ENCODE measurements around the gene LAMP5.

LAMP5 gene

DNA sequence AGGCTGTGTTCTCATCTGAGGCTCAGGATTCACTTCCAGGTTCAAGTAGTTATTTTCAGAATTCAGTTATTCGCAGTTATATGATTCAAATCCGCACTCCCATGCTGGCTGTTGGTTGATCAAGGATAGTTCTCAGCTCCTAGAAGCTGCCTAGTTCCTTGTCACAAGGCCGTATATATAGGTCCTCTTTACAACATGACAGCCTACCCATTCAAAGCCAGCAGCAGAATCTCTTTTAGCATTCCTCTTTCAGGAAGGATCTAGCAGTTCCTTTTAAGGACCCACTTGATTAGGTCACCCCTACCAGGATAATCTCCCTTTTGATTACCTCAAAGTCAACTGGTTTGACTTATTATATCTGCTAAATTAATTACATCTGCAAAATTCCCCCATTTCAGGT is 23.8 kb upstream of the LAMP5 start:
- Mint-ChIP-seq H3K4me3 (no peak overlapping the region), H3K36me3 (peaks cover 2% of the 10 kb centered on the region), H3K27me3 (peaks cover 2% of the 10 kb centered on the region), H3K9me3 (peaks cover 9% of the 10 kb centered on the region), H3K27ac (no peak overlapping the region), H3K4me1 (no peaks in the 10 kb centered on the region)
- ATAC-seq (ENCODE audit: low read depth) (no peak), DNase-seq (ENCODE audit: low spot score in 2 of 2) (no peak)

DNA sequence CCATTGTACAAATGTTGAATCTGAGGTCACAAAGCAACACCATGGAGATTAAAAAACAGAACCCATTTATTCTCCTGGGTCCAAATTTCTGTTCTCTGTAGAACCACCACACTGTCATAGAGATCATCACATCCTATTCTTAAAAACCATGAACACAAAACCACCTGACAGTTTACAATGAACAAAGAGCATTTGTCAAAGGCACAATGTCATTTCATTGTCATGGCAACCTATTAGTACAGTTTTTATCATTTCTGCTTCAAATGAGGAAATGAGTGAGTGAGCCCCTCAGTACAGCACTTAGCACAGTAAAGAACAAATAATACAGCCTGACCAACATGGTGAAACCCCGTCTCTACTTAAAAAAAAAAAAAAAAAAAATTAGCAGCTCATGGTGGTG is 23.1 kb upstream of the LAMP5 start:
- Mint-ChIP-seq H3K9me3 (peaks cover 9% of the 10 kb centered on the region), H3K4me1 (no peaks in the 10 kb centered on the region), H3K27me3 (no peaks in the 10 kb centered on the region), H3K27ac (no peak overlapping the region), H3K4me3 (no peak overlapping the region), H3K36me3 (no peaks in the 10 kb centered on the region)
- DNase-seq (ENCODE audit: low spot score in 2 of 2) (no peak), ATAC-seq (ENCODE audit: low read depth) (no peak)

DNA sequence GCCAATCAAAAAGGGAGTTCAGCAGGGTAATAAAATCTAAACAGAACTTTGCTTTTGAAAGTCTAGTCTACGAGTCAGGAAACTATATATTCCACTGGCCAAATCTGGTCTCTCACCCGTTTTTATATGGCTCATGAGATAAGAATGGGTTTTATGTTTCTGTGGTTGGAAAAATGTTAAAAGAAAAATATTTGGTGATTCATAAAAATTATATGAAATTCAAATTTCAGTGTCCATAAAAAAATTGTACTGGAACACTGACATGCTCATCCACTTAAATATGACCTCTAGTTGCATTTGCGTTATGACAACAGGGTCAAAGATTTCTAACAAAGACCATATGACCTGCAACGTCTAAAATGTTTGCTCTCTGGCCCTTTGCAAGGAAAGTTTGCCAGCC is 22.3 kb upstream of the LAMP5 start:
- H3K36me3 Mint-ChIP-seq: no peaks in the 10 kb centered on the region
- no peaks in the 10 kb centered on the region for H3K27me3 Mint-ChIP-seq
- ATAC-seq (ENCODE audit: low read depth) (no peak), DNase-seq (ENCODE audit: low spot score in 2 of 2) (no peak)
- peaks cover 9% of the 10 kb centered on the region for H3K9me3 Mint-ChIP-seq
- no peaks in the 10 kb centered on the region for H3K4me1 Mint-ChIP-seq
- H3K4me3 Mint-ChIP-seq: no peak overlapping the region
- H3K27ac Mint-ChIP-seq: no peak overlapping the region

DNA sequence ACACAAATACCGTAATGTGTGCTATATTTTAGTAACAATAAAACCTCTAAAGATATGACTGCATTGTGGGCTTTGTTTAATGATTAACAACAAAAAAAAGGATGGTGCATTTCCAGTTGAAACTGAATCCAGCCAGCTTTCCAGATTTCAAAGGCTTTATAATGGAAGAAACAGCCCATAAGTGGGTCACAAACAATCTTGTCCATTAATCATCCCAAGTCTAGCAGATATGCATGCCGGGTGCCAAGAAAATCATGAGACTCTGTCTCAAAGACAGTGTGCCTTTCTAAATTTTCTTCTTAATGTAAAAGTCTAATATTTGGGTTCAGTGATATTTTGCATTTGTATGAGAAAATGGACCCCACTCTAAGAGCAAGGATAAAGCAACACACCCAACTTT is 20.6 kb upstream of the LAMP5 start:
- Mint-ChIP-seq H3K9me3 (peaks cover 9% of the 10 kb centered on the region), H3K27me3 (no peaks in the 10 kb centered on the region), H3K4me3 (no peak overlapping the region), H3K27ac (no peak overlapping the region), H3K36me3 (no peaks in the 10 kb centered on the region), H3K4me1 (no peaks in the 10 kb centered on the region)
- ATAC-seq (ENCODE audit: low read depth): no peak
- no peak for DNase-seq (ENCODE audit: low spot score in 2 of 2)

- H3K36me3 Mint-ChIP-seq: no peaks in the 10 kb centered on the region
Observed at GRCh38 chr20:9495701-9496100, 18.7 kb upstream of the LAMP5 start.

DNA sequence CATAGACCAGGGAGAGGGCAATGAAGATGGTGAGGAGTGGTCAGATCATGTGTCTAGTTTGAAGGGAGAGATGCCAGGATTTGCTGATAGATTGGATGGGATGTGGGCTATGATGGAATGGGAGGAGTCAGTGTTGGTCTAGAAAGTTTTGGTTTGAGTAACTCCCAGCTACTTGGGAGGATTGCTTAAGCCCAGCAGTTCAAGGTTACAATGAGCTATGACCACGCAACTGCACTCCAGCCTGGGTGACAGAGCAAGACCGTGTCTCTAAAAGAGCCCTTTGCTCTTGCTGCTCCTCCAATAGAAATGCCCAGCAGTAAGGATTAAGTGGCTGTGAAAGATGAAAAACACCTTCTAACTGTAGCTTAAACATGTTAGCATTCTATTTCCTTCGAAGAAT is 18.2 kb upstream of the LAMP5 start:
- ATAC-seq (ENCODE audit: low read depth) (no peak), DNase-seq (ENCODE audit: low spot score in 2 of 2) (no peak)
- H3K4me3 Mint-ChIP-seq: no peak overlapping the region
- no peak overlapping the region for H3K27ac Mint-ChIP-seq
- peaks cover 7% of the 10 kb centered on the region for H3K9me3 Mint-ChIP-seq
- H3K4me1 Mint-ChIP-seq: no peaks in the 10 kb centered on the region
- no peaks in the 10 kb centered on the region for H3K36me3 Mint-ChIP-seq
- H3K27me3 Mint-ChIP-seq: no peaks in the 10 kb centered on the region

More at GRCh38 chr20:9495701-9496100, 18.7 kb upstream of the LAMP5 start:
- H3K9me3 Mint-ChIP-seq: peaks cover 7% of the 10 kb centered on the region
- no peak overlapping the region for H3K27ac Mint-ChIP-seq
- ATAC-seq (ENCODE audit: low read depth): no peak
- H3K27me3 Mint-ChIP-seq: no peaks in the 10 kb centered on the region
- H3K4me1 Mint-ChIP-seq: no peaks in the 10 kb centered on the region
- DNase-seq (ENCODE audit: low spot score in 2 of 2): no peak
- H3K4me3 Mint-ChIP-seq: no peak overlapping the region

DNA sequence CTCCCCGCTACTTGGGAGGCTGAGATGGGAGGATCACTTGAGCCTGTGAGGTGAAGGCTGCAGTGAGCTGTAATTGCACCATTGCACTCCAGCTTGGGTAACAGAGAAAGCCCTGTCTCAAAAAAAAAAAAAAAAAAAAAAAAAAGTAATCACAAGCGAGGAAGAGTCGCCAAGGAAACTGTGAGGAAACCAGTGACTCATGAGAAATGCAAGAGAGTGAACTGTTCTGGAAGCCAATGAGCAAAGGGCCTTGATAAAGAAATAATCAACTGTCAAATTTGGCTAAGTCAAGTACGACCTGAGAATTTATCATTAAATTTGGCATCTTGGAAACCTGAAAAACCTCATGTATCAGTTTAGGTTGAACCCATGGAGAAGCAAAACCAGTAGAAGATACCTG is 16.1 kb upstream of the LAMP5 start:
- DNase-seq (ENCODE audit: low spot score in 2 of 2) (no peak), ATAC-seq (ENCODE audit: low read depth) (no peak)
- Mint-ChIP-seq H3K4me1 (no peaks in the 10 kb centered on the region), H3K27ac (no peak overlapping the region), H3K4me3 (no peak overlapping the region), H3K36me3 (no peaks in the 10 kb centered on the region), H3K27me3 (no peaks in the 10 kb centered on the region), H3K9me3 (peaks cover 4% of the 10 kb centered on the region)

GRCh38 chr20:9499126-9499899 is 15.1 kb upstream of the LAMP5 start:
- Mint-ChIP-seq H3K36me3 (no peaks in the 10 kb centered on the region), H3K27me3 (no peaks in the 10 kb centered on the region), H3K4me1 (no peaks in the 10 kb centered on the region), H3K4me3 (no peak overlapping the region), H3K27ac (no peak overlapping the region), H3K9me3 (peaks cover 4% of the 10 kb centered on the region)
- ATAC-seq (ENCODE audit: low read depth) (no peak), DNase-seq (ENCODE audit: low spot score in 2 of 2) (no peak)

- Mint-ChIP-seq H3K4me1 (no peaks in the 10 kb centered on the region), H3K4me3 (no peak overlapping the region), H3K36me3 (no peaks in the 10 kb centered on the region), H3K9me3 (peaks cover 2% of the 10 kb centered on the region), H3K27ac (no peak overlapping the region), H3K27me3 (no peaks in the 10 kb centered on the region)
- DNase-seq (ENCODE audit: low spot score in 2 of 2) (no peak), ATAC-seq (ENCODE audit: low read depth) (no peak)
Observed at GRCh38 chr20:9500121-9500520, 14.3 kb upstream of the LAMP5 start.

DNA sequence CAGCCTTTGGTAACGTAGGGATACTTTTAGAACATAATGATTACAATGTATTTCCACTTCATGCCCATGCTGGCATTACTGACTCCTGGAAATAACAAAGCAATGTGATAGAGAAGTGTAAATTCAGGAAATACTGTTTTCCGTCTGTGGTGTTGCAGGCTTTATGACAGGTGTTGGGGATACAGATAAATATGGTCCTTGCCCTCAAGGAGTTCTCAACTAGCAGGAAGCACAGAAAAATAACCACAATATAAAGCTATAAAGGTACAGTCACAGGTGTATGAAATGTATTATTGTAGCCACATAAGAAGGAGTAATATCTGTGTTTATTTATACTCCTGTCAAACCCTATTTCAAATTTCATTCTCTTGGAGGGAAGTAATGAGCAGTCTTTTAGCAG is 12.9 kb upstream of the LAMP5 start:
- no peak overlapping the region for H3K27ac Mint-ChIP-seq
- H3K27me3 Mint-ChIP-seq: peaks cover 5% of the 10 kb centered on the region
- no peaks in the 10 kb centered on the region for H3K36me3 Mint-ChIP-seq
- DNase-seq (ENCODE audit: low spot score in 2 of 2) (no peak), ATAC-seq (ENCODE audit: low read depth) (no peak)
- no peaks in the 10 kb centered on the region for H3K9me3 Mint-ChIP-seq
- H3K4me3 Mint-ChIP-seq: no peak overlapping the region
- no peaks in the 10 kb centered on the region for H3K4me1 Mint-ChIP-seq

- H3K36me3 Mint-ChIP-seq: no peaks in the 10 kb centered on the region
- H3K4me3 Mint-ChIP-seq: no peak overlapping the region
- no peaks in the 10 kb centered on the region for H3K9me3 Mint-ChIP-seq
- DNase-seq (ENCODE audit: low spot score in 2 of 2): no peak
- H3K27me3 Mint-ChIP-seq: peaks cover 9% of the 10 kb centered on the region
- H3K27ac Mint-ChIP-seq: no peak overlapping the region
- no peaks in the 10 kb centered on the region for H3K4me1 Mint-ChIP-seq
- no peak for ATAC-seq (ENCODE audit: low read depth)
Observed at GRCh38 chr20:9503526-9504245, 10.7 kb upstream of the LAMP5 start.

- no peak overlapping the region for H3K4me3 Mint-ChIP-seq
Observed at GRCh38 chr20:9506280-9506821, 8.0 kb upstream of the LAMP5 start.

DNA sequence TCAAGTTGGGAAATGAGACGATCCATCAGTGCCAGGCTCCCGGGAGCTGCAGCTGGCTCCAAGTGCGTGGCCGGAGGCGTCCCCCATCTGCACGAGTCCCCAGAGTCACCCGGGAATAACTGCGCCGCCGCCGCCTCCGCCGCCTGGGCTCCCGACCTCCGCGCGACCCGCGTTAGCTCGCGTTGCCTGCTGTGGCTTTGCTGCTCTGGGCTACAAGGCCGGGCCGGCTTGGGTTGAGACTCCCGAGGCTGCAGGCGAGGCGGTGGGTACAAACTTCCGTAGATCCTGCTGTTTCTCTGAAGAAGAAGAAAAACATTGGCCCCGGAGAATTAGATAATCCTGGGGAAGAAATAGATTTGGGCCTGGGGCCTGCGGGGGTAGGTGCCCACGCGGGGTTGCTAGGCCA is 7.4 kb upstream of the LAMP5 start:
- peaks cover 17% of the 10 kb centered on the region for H3K27me3 Mint-ChIP-seq
- H3K4me1 Mint-ChIP-seq: peaks cover 3% of the 10 kb centered on the region
- no peak for ATAC-seq (ENCODE audit: low read depth)

More at GRCh38 chr20:9506280-9506821, 8.0 kb upstream of the LAMP5 start:
- DNase-seq (ENCODE audit: low spot score in 2 of 2) (no peak), ATAC-seq (ENCODE audit: low read depth) (no peak)
- Mint-ChIP-seq H3K36me3 (no peaks in the 10 kb centered on the region), H3K4me1 (peaks cover under 1% of the 10 kb centered on the region), H3K27ac (no peak overlapping the region), H3K27me3 (peaks cover 14% of the 10 kb centered on the region), H3K9me3 (no peaks in the 10 kb centered on the region)

DNA sequence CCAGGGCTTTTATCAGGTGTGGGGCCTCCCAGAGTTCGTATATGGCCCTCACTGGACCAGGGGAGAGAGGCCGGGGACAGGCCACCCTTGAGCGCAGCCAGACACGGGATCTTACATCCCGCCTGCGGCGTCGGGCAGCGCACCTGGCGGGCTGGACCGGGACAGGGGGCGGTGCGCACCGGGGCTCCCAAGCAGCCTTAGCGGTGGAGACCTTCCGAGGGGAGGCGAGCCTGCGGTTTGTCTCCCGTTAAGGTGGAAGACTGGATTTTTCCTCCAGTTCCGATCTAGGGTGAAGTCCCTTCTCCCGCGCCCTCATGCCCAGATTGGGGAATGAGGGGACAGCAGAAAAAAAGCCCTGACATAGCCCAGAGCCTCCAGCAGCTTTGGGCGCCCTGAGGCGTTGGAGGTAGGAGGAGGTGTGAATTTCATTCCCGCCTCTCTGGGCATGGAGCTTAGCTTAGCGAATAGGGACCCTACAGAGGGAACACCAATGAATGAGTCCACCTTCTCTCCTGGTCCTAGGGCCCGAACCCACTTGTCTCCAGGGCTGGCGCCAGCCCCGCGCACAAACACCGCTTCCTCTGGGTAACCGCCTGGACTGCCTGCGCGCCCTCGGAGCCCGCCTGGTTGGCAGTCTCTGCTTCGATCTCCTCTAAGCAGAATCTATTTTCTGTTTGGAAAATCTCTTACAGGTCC is 6.7 kb upstream of the LAMP5 start:
- Mint-ChIP-seq H3K27me3 (peaks cover 17% of the 10 kb centered on the region), H3K4me3 (no peak overlapping the region), H3K4me1 (peaks cover 3% of the 10 kb centered on the region), H3K36me3 (no peaks in the 10 kb centered on the region), H3K27ac (no peak overlapping the region), H3K9me3 (no peaks in the 10 kb centered on the region)
- DNase-seq (ENCODE audit: low spot score in 2 of 2) (no peak), ATAC-seq (ENCODE audit: low read depth) (no peak)

More for the DNA sequence above, 7.4 kb upstream of the LAMP5 start:
- H3K4me3 Mint-ChIP-seq: no peak overlapping the region
- no peak overlapping the region for H3K27ac Mint-ChIP-seq
- no peaks in the 10 kb centered on the region for H3K36me3 Mint-ChIP-seq
- no peak for DNase-seq (ENCODE audit: low spot score in 2 of 2)
- H3K9me3 Mint-ChIP-seq: no peaks in the 10 kb centered on the region

Measured in memory B cell (primary cell).